K562 (cell line): ENCODE results near the gene PAIP1. TPM values are rescaled to one million over a fixed set of nuclear protein-coding genes. Genes with fewer than 3 reads are reported as not detected.

ENCODE experiments used
- EP300 ChIP-seq: IDR thresholded peaks from 2 replicates; pipeline ENCODE4 v1.6.1; 2012; ENCODE audit warnings: low read length, improper control_type of control experiment
- GABPB1 ChIP-seq: sonication (generic); formaldehyde crosslinking; IDR thresholded peaks from 2 replicates; pipeline ENCODE4 v1.8.0; 2022; ENCODE audit warnings: mild to moderate bottlenecking, missing genetic modification reagents
- KLF13 ChIP-seq: fragments of 450-650 bp; IDR thresholded peaks from 2 replicates; pipeline ENCODE4 v1.6.1; 2016; ENCODE audit warnings: missing genetic modification characterization, low read depth, mild to moderate bottlenecking, missing compliant biosample characterization, moderate library complexity, borderline replicate concordance
- OTX1 ChIP-seq: fragments of 450-650 bp; formaldehyde crosslinking; IDR thresholded peaks from 2 replicates; pipeline ENCODE4 v1.4.0; 2022; ENCODE audit warnings: mild to moderate bottlenecking
- RAD51 ChIP-seq: fragments of 450-650 bp; IDR thresholded peaks from 2 replicates; pipeline ENCODE4 v1.7.1; 2016; ENCODE audit warnings: low read depth, mild to moderate bottlenecking, borderline replicate concordance
- SIN3B ChIP-seq: fragments of 450-650 bp; IDR thresholded peaks from 2 replicates; pipeline ENCODE4 v1.6.1; 2017; ENCODE audit warnings: low read depth, mild to moderate bottlenecking, moderate library complexity
- SUPT5H ChIP-seq: fragments of 450-650 bp; IDR thresholded peaks from 2 replicates; pipeline ENCODE4 v1.6.1; 2016
- TRIM24 ChIP-seq, 2 experiments: fragments of 450-650 bp; IDR thresholded peaks; 2 replicates each; pipeline ENCODE4 v1.6.1; 2016
- ZNF41 ChIP-seq: fragments of 250-450 bp; sonication (Bioruptor Pico); conservative IDR thresholded peaks from 2 replicates; pipeline ENCODE4 v1.4.0; 2020; ENCODE audit warnings: mild to moderate bottlenecking
- ZNF431 ChIP-seq: sonication (generic); formaldehyde crosslinking; IDR thresholded peaks from 2 replicates; pipeline ENCODE4 v1.8.0; 2022; ENCODE audit warnings: mild to moderate bottlenecking, missing genetic modification reagents
- ZZZ3 ChIP-seq: fragments of 450-650 bp; IDR thresholded peaks from 2 replicates; pipeline ENCODE4 v1.6.1; 2016; ENCODE audit warnings: antibody characterized with exemption, mild to moderate bottlenecking, moderate library complexity
- polyA plus RNA-seq, 8 experiments: library from polyadenylated mRNA; depleted of rRNA in 4 of 8; stranded (reverse) in 5 of 8; unstranded in 3 of 8; fragments of >200 nt; fragmentation: Nextera tagmentation in 2 of 8; fragmentation: Illumina TruSeq in 1 of 8; extraction: Ambion mirVana in 2 of 8; extraction: Trizol in 1 of 8; gene quantifications; 2 replicates each; pipeline versions ENCODE4 v1.2.1 to v1.2.3, GENCODE V29; 2011 to 2014; ENCODE audit warnings: inconsistent platforms in 1 of 8, missing spikeins in 1 of 8
- total RNA-seq, 7 experiments: library from RNA; depleted of rRNA in 6 of 7; stranded (reverse); fragments of >200 nt in 6 of 7; fragmentation: Illumina TruSeq in 2 of 7; extraction: Trizol in 2 of 7; gene quantifications; 2 replicates each; pipeline versions ENCODE4 v1.2.1 to v1.2.3, GENCODE V29; 2011 to 2021; ENCODE audit warnings: low replicate concordance in 1 of 7
- TF ChIP-seq, protein P1 (sequence below): fragments of 450-650 bp; IDR thresholded peaks from 2 replicates; pipeline ENCODE4 v1.6.1; 2016; ENCODE audit warnings: mild to moderate bottlenecking, moderate library complexity
- TF ChIP-seq, protein P2 (sequence below), 2 experiments: fragments of 450-650 bp; IDR thresholded peaks; 2 replicates each; pipeline ENCODE4 v1.6.1; 2016
- TF ChIP-seq, protein P3 (sequence below): fragments of 250-450 bp; sonication (Bioruptor Pico); IDR thresholded peaks from 2 replicates; pipeline ENCODE4 v1.8.0; 2021; ENCODE audit warnings: mild to moderate bottlenecking, moderate library complexity

Gene PAIP1
- total and polyA plus RNA-seq, 9 of the 15 experiments (the other 6 are each of a cell fraction or from before 2014, with no cell fraction given), result 51.7 to 181 (median 102) TPM

DNA sequence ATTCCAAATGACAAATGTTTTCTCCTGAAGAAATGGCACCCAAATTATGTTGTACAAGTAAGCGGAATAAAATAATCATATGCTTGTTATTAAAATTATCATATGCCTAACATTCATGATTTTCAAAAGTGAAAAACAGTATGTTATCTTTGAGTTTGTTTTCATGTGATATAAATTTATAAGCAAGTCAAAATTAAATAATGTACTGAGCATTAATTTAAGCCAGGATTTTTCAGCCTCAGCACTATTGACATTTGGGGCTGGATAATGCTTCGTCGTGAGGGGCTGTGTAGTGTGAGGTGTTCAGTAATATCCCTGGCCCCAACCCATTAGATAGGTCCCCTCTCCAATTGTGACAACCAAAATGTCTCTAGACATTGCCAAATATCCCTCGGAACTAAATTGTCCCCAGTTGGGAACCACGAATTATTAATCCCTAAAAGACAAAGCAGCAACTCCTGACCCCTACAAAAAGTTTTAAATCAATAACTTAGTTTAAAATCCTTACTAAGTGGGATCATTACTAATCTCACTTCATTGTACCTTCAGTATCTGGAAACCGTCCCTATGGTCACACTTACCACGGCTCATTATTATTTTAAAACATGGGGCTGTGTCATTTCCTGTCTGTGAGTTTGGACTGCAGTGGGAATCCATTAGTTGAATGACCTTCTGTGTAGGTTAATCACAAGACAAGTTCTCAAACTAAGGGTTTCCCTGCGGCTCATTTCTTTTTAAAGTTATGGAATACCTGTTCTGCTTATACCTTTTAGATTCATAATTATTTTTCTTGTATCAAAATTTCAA lies 44.8 kb upstream of the PAIP1 start (continued):
- TF ChIP-seq, protein P1, sequence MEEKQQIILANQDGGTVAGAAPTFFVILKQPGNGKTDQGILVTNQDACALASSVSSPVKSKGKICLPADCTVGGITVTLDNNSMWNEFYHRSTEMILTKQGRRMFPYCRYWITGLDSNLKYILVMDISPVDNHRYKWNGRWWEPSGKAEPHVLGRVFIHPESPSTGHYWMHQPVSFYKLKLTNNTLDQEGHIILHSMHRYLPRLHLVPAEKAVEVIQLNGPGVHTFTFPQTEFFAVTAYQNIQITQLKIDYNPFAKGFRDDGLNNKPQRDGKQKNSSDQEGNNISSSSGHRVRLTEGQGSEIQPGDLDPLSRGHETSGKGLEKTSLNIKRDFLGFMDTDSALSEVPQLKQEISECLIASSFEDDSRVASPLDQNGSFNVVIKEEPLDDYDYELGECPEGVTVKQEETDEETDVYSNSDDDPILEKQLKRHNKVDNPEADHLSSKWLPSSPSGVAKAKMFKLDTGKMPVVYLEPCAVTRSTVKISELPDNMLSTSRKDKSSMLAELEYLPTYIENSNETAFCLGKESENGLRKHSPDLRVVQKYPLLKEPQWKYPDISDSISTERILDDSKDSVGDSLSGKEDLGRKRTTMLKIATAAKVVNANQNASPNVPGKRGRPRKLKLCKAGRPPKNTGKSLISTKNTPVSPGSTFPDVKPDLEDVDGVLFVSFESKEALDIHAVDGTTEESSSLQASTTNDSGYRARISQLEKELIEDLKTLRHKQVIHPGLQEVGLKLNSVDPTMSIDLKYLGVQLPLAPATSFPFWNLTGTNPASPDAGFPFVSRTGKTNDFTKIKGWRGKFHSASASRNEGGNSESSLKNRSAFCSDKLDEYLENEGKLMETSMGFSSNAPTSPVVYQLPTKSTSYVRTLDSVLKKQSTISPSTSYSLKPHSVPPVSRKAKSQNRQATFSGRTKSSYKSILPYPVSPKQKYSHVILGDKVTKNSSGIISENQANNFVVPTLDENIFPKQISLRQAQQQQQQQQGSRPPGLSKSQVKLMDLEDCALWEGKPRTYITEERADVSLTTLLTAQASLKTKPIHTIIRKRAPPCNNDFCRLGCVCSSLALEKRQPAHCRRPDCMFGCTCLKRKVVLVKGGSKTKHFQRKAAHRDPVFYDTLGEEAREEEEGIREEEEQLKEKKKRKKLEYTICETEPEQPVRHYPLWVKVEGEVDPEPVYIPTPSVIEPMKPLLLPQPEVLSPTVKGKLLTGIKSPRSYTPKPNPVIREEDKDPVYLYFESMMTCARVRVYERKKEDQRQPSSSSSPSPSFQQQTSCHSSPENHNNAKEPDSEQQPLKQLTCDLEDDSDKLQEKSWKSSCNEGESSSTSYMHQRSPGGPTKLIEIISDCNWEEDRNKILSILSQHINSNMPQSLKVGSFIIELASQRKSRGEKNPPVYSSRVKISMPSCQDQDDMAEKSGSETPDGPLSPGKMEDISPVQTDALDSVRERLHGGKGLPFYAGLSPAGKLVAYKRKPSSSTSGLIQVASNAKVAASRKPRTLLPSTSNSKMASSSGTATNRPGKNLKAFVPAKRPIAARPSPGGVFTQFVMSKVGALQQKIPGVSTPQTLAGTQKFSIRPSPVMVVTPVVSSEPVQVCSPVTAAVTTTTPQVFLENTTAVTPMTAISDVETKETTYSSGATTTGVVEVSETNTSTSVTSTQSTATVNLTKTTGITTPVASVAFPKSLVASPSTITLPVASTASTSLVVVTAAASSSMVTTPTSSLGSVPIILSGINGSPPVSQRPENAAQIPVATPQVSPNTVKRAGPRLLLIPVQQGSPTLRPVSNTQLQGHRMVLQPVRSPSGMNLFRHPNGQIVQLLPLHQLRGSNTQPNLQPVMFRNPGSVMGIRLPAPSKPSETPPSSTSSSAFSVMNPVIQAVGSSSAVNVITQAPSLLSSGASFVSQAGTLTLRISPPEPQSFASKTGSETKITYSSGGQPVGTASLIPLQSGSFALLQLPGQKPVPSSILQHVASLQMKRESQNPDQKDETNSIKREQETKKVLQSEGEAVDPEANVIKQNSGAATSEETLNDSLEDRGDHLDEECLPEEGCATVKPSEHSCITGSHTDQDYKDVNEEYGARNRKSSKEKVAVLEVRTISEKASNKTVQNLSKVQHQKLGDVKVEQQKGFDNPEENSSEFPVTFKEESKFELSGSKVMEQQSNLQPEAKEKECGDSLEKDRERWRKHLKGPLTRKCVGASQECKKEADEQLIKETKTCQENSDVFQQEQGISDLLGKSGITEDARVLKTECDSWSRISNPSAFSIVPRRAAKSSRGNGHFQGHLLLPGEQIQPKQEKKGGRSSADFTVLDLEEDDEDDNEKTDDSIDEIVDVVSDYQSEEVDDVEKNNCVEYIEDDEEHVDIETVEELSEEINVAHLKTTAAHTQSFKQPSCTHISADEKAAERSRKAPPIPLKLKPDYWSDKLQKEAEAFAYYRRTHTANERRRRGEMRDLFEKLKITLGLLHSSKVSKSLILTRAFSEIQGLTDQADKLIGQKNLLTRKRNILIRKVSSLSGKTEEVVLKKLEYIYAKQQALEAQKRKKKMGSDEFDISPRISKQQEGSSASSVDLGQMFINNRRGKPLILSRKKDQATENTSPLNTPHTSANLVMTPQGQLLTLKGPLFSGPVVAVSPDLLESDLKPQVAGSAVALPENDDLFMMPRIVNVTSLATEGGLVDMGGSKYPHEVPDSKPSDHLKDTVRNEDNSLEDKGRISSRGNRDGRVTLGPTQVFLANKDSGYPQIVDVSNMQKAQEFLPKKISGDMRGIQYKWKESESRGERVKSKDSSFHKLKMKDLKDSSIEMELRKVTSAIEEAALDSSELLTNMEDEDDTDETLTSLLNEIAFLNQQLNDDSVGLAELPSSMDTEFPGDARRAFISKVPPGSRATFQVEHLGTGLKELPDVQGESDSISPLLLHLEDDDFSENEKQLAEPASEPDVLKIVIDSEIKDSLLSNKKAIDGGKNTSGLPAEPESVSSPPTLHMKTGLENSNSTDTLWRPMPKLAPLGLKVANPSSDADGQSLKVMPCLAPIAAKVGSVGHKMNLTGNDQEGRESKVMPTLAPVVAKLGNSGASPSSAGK, result no peak
- TF ChIP-seq OTX1 (CRISPR knock-in tag), result no peak
- TF ChIP-seq GABPB1 (CRISPR knock-in tag), result no peak
- no peak for TF ChIP-seq SIN3B
- no peak for TF ChIP-seq ZNF431
- no peak for TF ChIP-seq ZZZ3
- TF ChIP-seq, protein P2, sequence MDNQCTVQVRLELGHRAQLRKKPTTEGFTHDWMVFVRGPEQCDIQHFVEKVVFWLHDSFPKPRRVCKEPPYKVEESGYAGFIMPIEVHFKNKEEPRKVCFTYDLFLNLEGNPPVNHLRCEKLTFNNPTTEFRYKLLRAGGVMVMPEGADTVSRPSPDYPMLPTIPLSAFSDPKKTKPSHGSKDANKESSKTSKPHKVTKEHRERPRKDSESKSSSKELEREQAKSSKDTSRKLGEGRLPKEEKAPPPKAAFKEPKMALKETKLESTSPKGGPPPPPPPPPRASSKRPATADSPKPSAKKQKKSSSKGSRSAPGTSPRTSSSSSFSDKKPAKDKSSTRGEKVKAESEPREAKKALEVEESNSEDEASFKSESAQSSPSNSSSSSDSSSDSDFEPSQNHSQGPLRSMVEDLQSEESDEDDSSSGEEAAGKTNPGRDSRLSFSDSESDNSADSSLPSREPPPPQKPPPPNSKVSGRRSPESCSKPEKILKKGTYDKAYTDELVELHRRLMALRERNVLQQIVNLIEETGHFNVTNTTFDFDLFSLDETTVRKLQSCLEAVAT (IDR thresholded peaks at IDR 0.05), result 0 out of 4 replicates have a peak, but pooled peaks of 1 of the 2 experiments have one; percentile 16
- no peak for TF ChIP-seq RAD51
- TF ChIP-seq, protein P3, sequence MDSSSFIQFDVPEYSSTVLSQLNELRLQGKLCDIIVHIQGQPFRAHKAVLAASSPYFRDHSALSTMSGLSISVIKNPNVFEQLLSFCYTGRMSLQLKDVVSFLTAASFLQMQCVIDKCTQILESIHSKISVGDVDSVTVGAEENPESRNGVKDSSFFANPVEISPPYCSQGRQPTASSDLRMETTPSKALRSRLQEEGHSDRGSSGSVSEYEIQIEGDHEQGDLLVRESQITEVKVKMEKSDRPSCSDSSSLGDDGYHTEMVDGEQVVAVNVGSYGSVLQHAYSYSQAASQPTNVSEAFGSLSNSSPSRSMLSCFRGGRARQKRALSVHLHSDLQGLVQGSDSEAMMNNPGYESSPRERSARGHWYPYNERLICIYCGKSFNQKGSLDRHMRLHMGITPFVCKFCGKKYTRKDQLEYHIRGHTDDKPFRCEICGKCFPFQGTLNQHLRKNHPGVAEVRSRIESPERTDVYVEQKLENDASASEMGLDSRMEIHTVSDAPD (CRISPR knock-in tag), result no peak
- TF ChIP-seq EP300, result no peak
- TF ChIP-seq SUPT5H, result 0 out of 2 replicates have a peak, but pooled peaks have one; percentile 6
- no peak for TF ChIP-seq KLF13 (tag)
- no peak for TF ChIP-seq TRIM24 (IDR thresholded peaks at IDR 0.05)
- TF ChIP-seq ZNF41 (CRISPR knock-in tag), result no peak
